OCI-LY3 (cell line): ENCODE measurements around the gene CUBN.

ENCODE experiments used
- H2AFZ ChIP-seq: fragments of 200-600, 300-600 bp; shearing (Covaris generic); 2 replicates; pipeline ENCODE4 v1.6.0; 2014; ENCODE audit warnings: antibody characterized with exemption, low read depth, low read length
- H3K27ac ChIP-seq: fragments of 200-600, 300-600 bp; sonication (generic); 2 replicates; pipeline ENCODE4 v1.5.1; 2014; ENCODE audit warnings: mild to moderate bottlenecking, low read length, moderate library complexity, mixed read lengths
- H3K27me3 ChIP-seq: fragments of 200-600, 300-600 bp; sonication (generic); 2 replicates; pipeline ENCODE4 v1.6.1; 2014; ENCODE audit warnings: low read depth, low read length, mixed read lengths
- H3K36me3 ChIP-seq: fragments of 200-600, 300-600 bp; sonication (generic); replicated peaks from 2 replicates; pipeline ENCODE3; 2014; ENCODE audit warnings: low read depth, low read length, mixed read lengths
- H3K4me1 ChIP-seq: fragments of 300-600, 200-600 bp; sonication (generic); 2 replicates; pipeline ENCODE4 v1.6.1; 2014; ENCODE audit warnings: low read length, mixed read lengths
- H3K4me2 ChIP-seq: fragments of 200-600, 300-600 bp; sonication (generic); 2 replicates; pipeline ENCODE4 v1.6.1; 2014; ENCODE audit warnings: low read length, mixed read lengths
- H3K4me3 ChIP-seq: fragments of 300-600, 200-600 bp; sonication (generic); 2 replicates; pipeline ENCODE4 v1.5.1; 2014; ENCODE audit warnings: antibody characterized with exemption, mild to moderate bottlenecking, low read length, moderate library complexity
- H3K79me2 ChIP-seq: fragments of 300-600, 200-600 bp; shearing (Covaris generic); 2 replicates; pipeline ENCODE4 v1.6.1; 2014; ENCODE audit warnings: mild to moderate bottlenecking, low read length, mixed read lengths
- H3K9ac ChIP-seq: fragments of 300-600, 200-600 bp; shearing (Covaris generic); 2 replicates; pipeline ENCODE4 v1.6.0; 2014; ENCODE audit warnings: mild to moderate bottlenecking, low read length, moderate library complexity
- H3K9me3 ChIP-seq: fragments of 200-600, 300-600 bp; shearing (Covaris generic); 2 replicates; pipeline ENCODE4 v1.6.1; 2014; ENCODE audit warnings: low read length, mixed read lengths; ENCODE audit not compliant: insufficient read depth
- H4K20me1 ChIP-seq: fragments of 200-600, 300-600 bp; sonication (generic); 2 replicates; pipeline ENCODE4 v1.6.1; 2016; ENCODE audit warnings: low read length, mixed read lengths; ENCODE audit not compliant: insufficient read depth
- EZH2phosphoT487 ChIP-seq: fragments of 200-600 bp; shearing (Covaris generic); IDR thresholded peaks from 2 replicates; pipeline ENCODE4 v1.6.1; 2018; ENCODE audit warnings: antibody characterized with exemption, mixed run types, low read depth
- TF ChIP-seq, protein P1 (sequence below): fragments of 200-600, 300-600 bp; sonication (generic); IDR thresholded peaks from 2 replicates; pipeline ENCODE4 v1.5.1; 2014; ENCODE audit warnings: antibody characterized with exemption, low read length, low read depth

CUBN gene

DNA sequence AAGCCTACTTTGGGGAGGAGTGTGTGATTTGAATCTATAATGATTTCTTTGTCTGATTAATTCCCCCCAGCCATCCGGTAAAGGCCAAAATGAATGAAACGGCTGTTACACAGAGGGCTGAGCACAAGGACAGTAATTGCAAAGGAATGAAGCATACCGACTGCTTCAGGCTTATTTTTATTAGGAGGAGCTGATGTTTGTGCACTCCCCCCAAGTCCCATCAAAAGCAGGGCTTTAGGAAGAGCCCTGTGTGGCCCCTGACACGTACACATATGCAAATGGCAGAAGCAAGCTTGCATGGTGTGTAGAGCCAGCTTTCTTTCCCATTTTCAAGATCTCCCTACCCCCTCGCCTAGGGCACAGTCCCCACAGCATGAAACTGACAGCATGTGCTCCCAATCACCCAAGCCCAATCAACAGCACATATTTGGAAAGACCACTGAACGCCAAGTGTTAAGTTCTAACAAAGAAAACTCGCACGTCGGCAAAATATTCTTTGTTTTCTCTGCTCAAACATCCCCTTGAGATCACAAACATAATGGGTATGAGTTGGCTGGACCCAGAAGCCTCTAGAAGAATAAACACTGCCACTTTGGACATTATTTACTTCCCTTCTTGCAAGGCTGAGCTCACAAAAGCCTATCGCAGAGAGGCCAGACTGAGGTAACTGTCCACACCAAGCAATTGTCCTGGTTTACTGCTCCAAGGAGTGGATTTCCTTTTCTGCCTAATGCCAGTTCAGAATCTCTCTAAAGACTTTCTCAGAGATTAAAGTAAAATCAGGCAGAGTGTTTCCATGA lies 143.0 kb downstream of the CUBN start:
- no peak overlapping the region for H3K4me2 ChIP-seq
- H2AFZ ChIP-seq: no peak overlapping the region
- H3K36me3 ChIP-seq: no peaks in the 10 kb centered on the region
- no peaks in the 10 kb centered on the region for H3K27me3 ChIP-seq
- H4K20me1 ChIP-seq: no peaks in the 10 kb centered on the region
- H3K79me2 ChIP-seq: no peaks in the 10 kb centered on the region
- H3K9ac ChIP-seq: no peak overlapping the region
- TF ChIP-seq, protein P1, sequence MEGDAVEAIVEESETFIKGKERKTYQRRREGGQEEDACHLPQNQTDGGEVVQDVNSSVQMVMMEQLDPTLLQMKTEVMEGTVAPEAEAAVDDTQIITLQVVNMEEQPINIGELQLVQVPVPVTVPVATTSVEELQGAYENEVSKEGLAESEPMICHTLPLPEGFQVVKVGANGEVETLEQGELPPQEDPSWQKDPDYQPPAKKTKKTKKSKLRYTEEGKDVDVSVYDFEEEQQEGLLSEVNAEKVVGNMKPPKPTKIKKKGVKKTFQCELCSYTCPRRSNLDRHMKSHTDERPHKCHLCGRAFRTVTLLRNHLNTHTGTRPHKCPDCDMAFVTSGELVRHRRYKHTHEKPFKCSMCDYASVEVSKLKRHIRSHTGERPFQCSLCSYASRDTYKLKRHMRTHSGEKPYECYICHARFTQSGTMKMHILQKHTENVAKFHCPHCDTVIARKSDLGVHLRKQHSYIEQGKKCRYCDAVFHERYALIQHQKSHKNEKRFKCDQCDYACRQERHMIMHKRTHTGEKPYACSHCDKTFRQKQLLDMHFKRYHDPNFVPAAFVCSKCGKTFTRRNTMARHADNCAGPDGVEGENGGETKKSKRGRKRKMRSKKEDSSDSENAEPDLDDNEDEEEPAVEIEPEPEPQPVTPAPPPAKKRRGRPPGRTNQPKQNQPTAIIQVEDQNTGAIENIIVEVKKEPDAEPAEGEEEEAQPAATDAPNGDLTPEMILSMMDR: no peak
- TF ChIP-seq EZH2phosphoT487: no peak
- no peaks in the 10 kb centered on the region for H3K4me1 ChIP-seq
- no peak overlapping the region for H3K27ac ChIP-seq
- H3K9me3 ChIP-seq: no peaks in the 10 kb centered on the region
- H3K4me3 ChIP-seq: no peak overlapping the region

DNA sequence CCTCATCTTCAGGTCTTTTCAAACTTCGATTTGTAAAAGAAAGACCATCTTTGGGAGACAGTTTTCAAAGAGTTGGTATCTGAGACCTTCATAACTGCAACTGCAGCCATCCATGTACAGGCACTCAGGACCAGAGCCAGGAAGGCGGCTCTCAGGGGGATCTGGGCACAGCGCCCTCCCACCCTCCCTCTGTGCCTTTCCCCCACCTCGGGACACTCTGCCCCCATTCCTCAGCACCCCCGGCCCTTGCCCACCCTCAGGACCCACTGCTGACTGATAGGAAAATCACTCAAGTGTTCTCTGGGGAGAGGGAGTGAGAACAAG lies 143.6 kb downstream of the CUBN start:
- H4K20me1 ChIP-seq: no peaks in the 10 kb centered on the region
- no peak overlapping the region for H3K4me3 ChIP-seq
- H3K79me2 ChIP-seq: no peaks in the 10 kb centered on the region
- no peak for TF ChIP-seq EZH2phosphoT487
- TF ChIP-seq, protein P1: no peak
- no peak overlapping the region for H3K4me2 ChIP-seq
- no peaks in the 10 kb centered on the region for H3K9me3 ChIP-seq
- H3K27ac ChIP-seq: no peak overlapping the region
- H3K27me3 ChIP-seq: no peaks in the 10 kb centered on the region
- no peaks in the 10 kb centered on the region for H3K4me1 ChIP-seq
- no peak overlapping the region for H2AFZ ChIP-seq
- no peak overlapping the region for H3K9ac ChIP-seq
- H3K36me3 ChIP-seq: no peaks in the 10 kb centered on the region

DNA sequence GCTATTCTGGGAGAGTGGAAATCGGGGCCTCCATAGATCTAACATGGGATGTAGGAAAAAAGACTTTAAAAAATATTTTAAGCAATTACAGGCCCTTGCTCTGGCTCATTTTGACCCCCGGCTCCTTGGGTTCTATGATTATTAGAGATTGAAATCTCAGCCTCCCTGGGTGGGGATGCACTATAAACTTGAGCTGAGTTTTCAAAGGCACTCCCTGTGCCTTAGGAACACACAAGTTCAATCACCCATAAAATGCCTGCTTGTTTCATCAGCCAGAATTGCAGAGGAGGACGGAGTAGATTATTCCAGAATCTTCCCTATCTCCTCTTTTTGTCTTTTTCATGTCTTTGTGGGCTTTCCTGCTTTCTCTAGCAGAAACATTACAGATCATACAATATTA lies 145.4 kb downstream of the CUBN start:
- TF ChIP-seq, protein P1: no peak
- H2AFZ ChIP-seq: no peak overlapping the region
- H3K9ac ChIP-seq: no peak overlapping the region
- H3K27ac ChIP-seq: no peak overlapping the region
- no peaks in the 10 kb centered on the region for H3K36me3 ChIP-seq
- no peaks in the 10 kb centered on the region for H3K4me1 ChIP-seq
- H3K79me2 ChIP-seq: no peaks in the 10 kb centered on the region
- H3K4me2 ChIP-seq: no peak overlapping the region
- H3K27me3 ChIP-seq: no peaks in the 10 kb centered on the region
- no peak overlapping the region for H3K4me3 ChIP-seq
- H3K9me3 ChIP-seq: no peaks in the 10 kb centered on the region
- H4K20me1 ChIP-seq: no peaks in the 10 kb centered on the region

DNA sequence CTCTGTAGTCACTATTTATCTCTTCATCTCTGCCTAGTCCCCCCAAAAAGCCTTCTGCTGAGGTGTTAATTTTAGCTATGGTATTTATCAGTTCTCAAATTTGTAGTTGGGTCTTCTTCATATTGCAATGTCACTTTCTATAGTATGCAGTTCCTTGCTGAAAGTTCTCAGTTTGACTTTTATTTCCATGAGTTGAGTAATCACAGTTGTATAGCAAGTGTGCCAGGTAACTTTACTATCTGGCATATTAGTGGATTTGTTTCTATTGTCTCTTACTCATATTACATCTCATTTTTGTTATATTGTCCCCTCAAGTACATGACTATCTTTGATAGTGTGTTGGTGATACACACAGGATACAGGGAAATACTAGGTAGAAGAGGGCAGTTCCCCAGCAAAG lies 152.8 kb downstream of the CUBN start:
- Histone ChIP-seq H3K36me3 (no peaks in the 10 kb centered on the region), H3K79me2 (no peaks in the 10 kb centered on the region), H2AFZ (no peak overlapping the region), H3K27me3 (no peaks in the 10 kb centered on the region), H3K4me1 (peaks cover 9% of the 10 kb centered on the region), H3K4me3 (no peak overlapping the region), H3K9me3 (no peaks in the 10 kb centered on the region), H3K9ac (no peak overlapping the region), H4K20me1 (no peaks in the 10 kb centered on the region), H3K4me2 (no peak overlapping the region), H3K27ac (no peak overlapping the region)
- TF ChIP-seq, protein P1: no peak
- no peak for TF ChIP-seq EZH2phosphoT487
